Measurements from ENCODE around the gene CDC42BPG. TPM values are rescaled to one million over a fixed set of nuclear protein-coding genes. Genes with fewer than 3 reads are reported as not detected.

Gene CDC42BPG
- polyA plus RNA-seq, 1 donor from 2014 or later, result 0.15 TPM

DNA sequence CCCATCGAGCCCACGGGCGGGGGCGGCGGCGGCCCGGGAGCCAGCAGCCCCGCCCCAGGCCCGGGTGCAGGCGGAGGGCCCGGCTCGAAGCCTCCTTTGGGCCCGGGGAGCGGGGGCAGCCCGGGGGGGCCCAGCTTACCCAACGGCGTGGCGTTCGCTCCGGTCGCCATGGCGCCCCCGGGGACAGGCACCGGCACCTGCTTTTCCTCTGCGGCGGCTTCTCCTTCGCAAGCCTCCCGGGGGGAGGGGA lies 66.3 kb downstream of the CDC42BPG start:
- peak overlapping the region; percentile 83 to 97 (median 90) for H3K4me3 Mint-ChIP-seq
- no peaks in the 10 kb centered on the region for H3K27me3 Mint-ChIP-seq
- H3K9me3 Mint-ChIP-seq, result no peaks in the 10 kb centered on the region
- H3K4me1 Mint-ChIP-seq, result peaks cover 46 to 59% (median 50%) of the 10 kb centered on the region in 3 donors
- peak overlapping the region; percentile 98 to 100 (median 99) for H3K27ac Mint-ChIP-seq
- H3K36me3 Mint-ChIP-seq, result peaks cover 4% of the 10 kb centered on the region

DNA sequence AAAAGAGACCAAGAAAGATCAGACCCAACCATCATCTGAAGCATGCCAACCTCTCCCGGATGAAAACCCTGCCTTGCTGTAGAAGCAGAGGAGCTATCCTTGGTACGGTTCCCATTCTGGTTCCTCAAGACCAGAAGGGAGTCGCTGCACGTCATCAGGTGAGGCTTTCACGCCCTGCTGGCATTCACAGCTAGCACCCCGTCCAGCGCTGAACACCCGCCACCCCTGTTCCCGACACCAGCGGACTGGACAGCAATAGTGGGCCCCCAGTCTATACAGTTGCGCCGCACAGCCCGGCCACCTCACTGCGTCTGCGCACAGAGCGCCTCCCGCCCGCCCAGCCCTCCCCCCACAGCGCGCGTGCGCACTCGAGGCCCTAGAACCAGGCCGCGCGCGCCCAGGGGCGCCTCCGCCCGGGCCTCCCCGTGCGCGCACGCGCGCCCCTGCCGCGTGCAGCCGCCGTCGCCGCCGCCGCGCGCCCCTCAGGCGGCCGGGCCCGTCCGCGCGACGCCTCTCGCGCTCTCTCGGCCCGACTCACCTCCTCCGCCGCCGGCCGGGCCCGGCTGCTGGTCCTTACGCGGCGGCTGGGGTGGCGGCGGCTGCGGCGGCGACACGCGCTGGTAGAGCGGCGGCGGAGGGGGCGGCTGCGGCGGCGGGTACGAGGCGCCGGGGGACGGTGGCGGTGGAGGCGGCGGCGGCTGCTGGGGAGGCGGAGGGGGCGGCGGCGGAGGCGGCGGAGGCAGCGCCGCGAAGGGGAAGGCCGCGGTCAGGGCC lies 66.8 kb downstream of the CDC42BPG start:
- Mint-ChIP-seq H3K36me3 (peaks cover 4% of the 10 kb centered on the region), H3K9me3 (no peaks in the 10 kb centered on the region), H3K27ac (peak overlapping the region; percentile 92 to 98 (median 93)), H3K4me3 (peak overlapping the region; percentile 93 to 97 (median 96)), H3K27me3 (no peaks in the 10 kb centered on the region), H3K4me1 (peaks cover 42 to 61% (median 51%) of the 10 kb centered on the region in 3 donors)

- H3K4me3 Mint-ChIP-seq, result peak overlapping the region; percentile 93 to 97 (median 96)
- H3K27me3 Mint-ChIP-seq, result no peaks in the 10 kb centered on the region
- H3K4me1 Mint-ChIP-seq, result peaks cover 44 to 62% (median 53%) of the 10 kb centered on the region in 3 donors
- H3K9me3 Mint-ChIP-seq, result no peaks in the 10 kb centered on the region
- H3K27ac Mint-ChIP-seq, result peak overlapping the region; percentile 92 to 98 (median 93)
- H3K36me3 Mint-ChIP-seq, result peaks cover 7% of the 10 kb centered on the region
Observed at GRCh38 chr11:64776875-64777274, 67.6 kb downstream of the CDC42BPG start.

- Mint-ChIP-seq H3K4me3 (peak overlapping the region; percentile 93 to 97 (median 96)), H3K4me1 (peaks cover 48 to 66% (median 57%) of the 10 kb centered on the region in 3 donors), H3K27me3 (no peaks in the 10 kb centered on the region), H3K9me3 (no peaks in the 10 kb centered on the region), H3K36me3 (peaks cover 7% of the 10 kb centered on the region), H3K27ac (peak overlapping the region in 2 of 3 donors; percentile 92 to 98)
Observed at GRCh38 chr11:64776425-64776824, 68.0 kb downstream of the CDC42BPG start.

GRCh38 chr11:64774144-64774543 lies 70.3 kb downstream of the CDC42BPG start:
- no peaks in the 10 kb centered on the region for H3K9me3 Mint-ChIP-seq
- peak overlapping the region in 1 of 3 donors; percentile 98 for H3K27ac Mint-ChIP-seq
- peaks cover 12% of the 10 kb centered on the region for H3K36me3 Mint-ChIP-seq
- H3K4me1 Mint-ChIP-seq, result peaks cover 45 to 67% (median 54%) of the 10 kb centered on the region in 3 donors
- H3K27me3 Mint-ChIP-seq, result no peaks in the 10 kb centered on the region
- H3K4me3 Mint-ChIP-seq, result peak overlapping the region; percentile 25 to 95 (median 70)

Other genes with a start within 250 kb of the CDC42BPG start
- not detected for gene NRXN2, start 121.5 kb downstream of the CDC42BPG start, polyA plus RNA-seq
- gene RASGRP2, start 100.5 kb downstream of the CDC42BPG start, polyA plus RNA-seq, result 350 TPM
- 2.0 TPM for gene PYGM, start 84.7 kb downstream of the CDC42BPG start, polyA plus RNA-seq
- 170 TPM for gene SF1, start 66.1 kb downstream of the CDC42BPG start, polyA plus RNA-seq
- 68.1 TPM for gene MAP4K2, start 41.4 kb downstream of the CDC42BPG start, polyA plus RNA-seq
- 36.4 TPM for gene MEN1, start 34.1 kb downstream of the CDC42BPG start, polyA plus RNA-seq
- gene EHD1, start 34.0 kb upstream of the CDC42BPG start, polyA plus RNA-seq, result 210 TPM
- gene ATG2A, start 72.6 kb upstream of the CDC42BPG start, polyA plus RNA-seq, result 3.9 TPM
- gene PPP2R5B, start 80.0 kb upstream of the CDC42BPG start, polyA plus RNA-seq, result 11.4 TPM
- not detected for gene GPHA2, start 91.2 kb upstream of the CDC42BPG start, polyA plus RNA-seq
- gene MAJIN, start 127.5 kb upstream of the CDC42BPG start, polyA plus RNA-seq, result 0.39 TPM
- gene BATF2, start 152.3 kb upstream of the CDC42BPG start, polyA plus RNA-seq, result 0.29 TPM
- 100 TPM for gene ARL2, start 169.5 kb upstream of the CDC42BPG start, polyA plus RNA-seq
- 24.4 TPM for gene SNX15, start 182.8 kb upstream of the CDC42BPG start, polyA plus RNA-seq
- 7.2 TPM for gene SAC3D1, start 196.6 kb upstream of the CDC42BPG start, polyA plus RNA-seq
- 21.5 TPM for gene NAALADL1, start 213.9 kb upstream of the CDC42BPG start, polyA plus RNA-seq
- 2.0 TPM for gene CDCA5, start 239.4 kb upstream of the CDC42BPG start, polyA plus RNA-seq
- 36.4 TPM for gene ZFPL1, start 239.6 kb upstream of the CDC42BPG start, polyA plus RNA-seq

Measured in IgD-negative memory B cell (primary cell).